ENCODE data around the gene OR5D16. TPM values are rescaled to one million over a fixed set of nuclear protein-coding genes. Genes with fewer than 3 reads are reported as not detected.

The OR5D16 gene
- total RNA-seq, 1 donor from 2014 or later = not detected

- H3K27me3 Mint-ChIP-seq = no peaks in the 10 kb centered on the region
- H3K4me3 Mint-ChIP-seq (ENCODE audit: low read depth) = no peak within 1 kb of the TSS
- no peak within 1 kb of the TSS for H3K27ac Mint-ChIP-seq
- no peak for DNase-seq (ENCODE audit: low spot score, unreplicated experiment)
- H3K9me3 Mint-ChIP-seq (ENCODE audit: low read depth) = peaks cover 53% of the 10 kb centered on the region
- peaks cover 4% of the 10 kb centered on the region for H3K36me3 Mint-ChIP-seq (ENCODE audit: insufficient read depth)
- no peak for TF ChIP-seq CTCF (IDR thresholded peaks at IDR 0.05; ENCODE audit: unreplicated experiment)
- H3K4me1 Mint-ChIP-seq (ENCODE audit: low read depth) = no peaks in the 10 kb centered on the region
These were observed 27.5 kb upstream of the OR5D16 start, which contains the start of gene OR5L1 for GRCh38 chr11:55811067-55811466. Gene OR5L1, plus strand, starts transcription at chr11:55811367. Its CDS starts 100 bp downstream, at chr11:55811467.

GRCh38 chr11:55819330-55819729 lies 19.2 kb upstream of the OR5D16 start, which contains the start of gene OR5D18:
Gene OR5D18, plus strand, starts transcription at chr11:55819630. Its CDS starts 0 bp downstream, at chr11:55819630.
- no peak for TF ChIP-seq CTCF (IDR thresholded peaks at IDR 0.05; ENCODE audit: unreplicated experiment)
- no peaks in the 10 kb centered on the region for H3K4me1 Mint-ChIP-seq (ENCODE audit: low read depth)
- no peaks in the 10 kb centered on the region for H3K27me3 Mint-ChIP-seq
- no peaks in the 10 kb centered on the region for H3K36me3 Mint-ChIP-seq (ENCODE audit: insufficient read depth)
- H3K27ac Mint-ChIP-seq = no peak within 1 kb of the TSS
- H3K9me3 Mint-ChIP-seq (ENCODE audit: low read depth) = peaks cover 54% of the 10 kb centered on the region
- no peak within 1 kb of the TSS for H3K4me3 Mint-ChIP-seq (ENCODE audit: low read depth)
- DNase-seq (ENCODE audit: low spot score, unreplicated experiment) = no peak

GRCh38 chr11:55826919-55827318 lies 11.6 kb upstream of the OR5D16 start, which contains the start of gene OR5L2:
Gene OR5L2, plus strand, starts transcription at chr11:55827219. Its CDS starts 0 bp downstream, at chr11:55827219.
- no peak within 1 kb of the TSS for H3K27ac Mint-ChIP-seq
- H3K27me3 Mint-ChIP-seq = no peaks in the 10 kb centered on the region
- TF ChIP-seq CTCF (IDR thresholded peaks at IDR 0.05; ENCODE audit: unreplicated experiment) = no peak

GRCh38 chr11:55847453-55847852 lies 8.9 kb downstream of the OR5D16 start:
- H3K4me3 Mint-ChIP-seq (ENCODE audit: low read depth) = no peak overlapping the region
- no peaks in the 10 kb centered on the region for H3K4me1 Mint-ChIP-seq (ENCODE audit: low read depth)
- H3K27ac Mint-ChIP-seq = no peak overlapping the region
- peaks cover 48% of the 10 kb centered on the region for H3K9me3 Mint-ChIP-seq (ENCODE audit: low read depth)
- no peaks in the 10 kb centered on the region for H3K27me3 Mint-ChIP-seq
- DNase-seq (ENCODE audit: low spot score, unreplicated experiment) = no peak
- no peaks in the 10 kb centered on the region for H3K36me3 Mint-ChIP-seq (ENCODE audit: insufficient read depth)
- TF ChIP-seq CTCF (IDR thresholded peaks at IDR 0.05; ENCODE audit: unreplicated experiment) = no peak

More at GRCh38 chr11:55826919-55827318, 11.6 kb upstream of the OR5D16 start, which contains the start of gene OR5L2:
- Mint-ChIP-seq H3K4me1 (ENCODE audit: low read depth) (no peaks in the 10 kb centered on the region), H3K4me3 (ENCODE audit: low read depth) (no peak within 1 kb of the TSS), H3K9me3 (ENCODE audit: low read depth) (peaks cover 43% of the 10 kb centered on the region), H3K36me3 (ENCODE audit: insufficient read depth) (no peaks in the 10 kb centered on the region)
- DNase-seq (ENCODE audit: low spot score, unreplicated experiment) = no peak

GRCh38 chr11:55849037-55849436 lies 10.5 kb downstream of the OR5D16 start:
- Mint-ChIP-seq H3K27ac (no peak overlapping the region), H3K27me3 (no peaks in the 10 kb centered on the region), H3K36me3 (ENCODE audit: insufficient read depth) (no peaks in the 10 kb centered on the region), H3K4me3 (ENCODE audit: low read depth) (no peak overlapping the region), H3K9me3 (ENCODE audit: low read depth) (peaks cover 57% of the 10 kb centered on the region), H3K4me1 (ENCODE audit: low read depth) (no peaks in the 10 kb centered on the region)
- TF ChIP-seq CTCF (IDR thresholded peaks at IDR 0.05; ENCODE audit: unreplicated experiment) = no peak
- no peak for DNase-seq (ENCODE audit: low spot score, unreplicated experiment)
